IPS-NIHi7 (cell line): ENCODE data around the gene LRRC3C.
"Not testable (repeated sequence)": the region's sequence is repeated elsewhere in the genome, so short reads cannot be mapped to it uniquely, and the experiment has no call there.

Experiments used
- DNase-seq: peaks from one replicate; pipeline ENCODE4 v3.0.0; 2012; ENCODE audit warnings: mixed read lengths; ENCODE audit errors: extremely low spot score

Gene LRRC3C

GRCh38 chr17:39946551-39947330 lies 19.2 kb downstream of the LRRC3C start:
- DNase-seq, result no peak

GRCh38 chr17:39948489-39948828 lies 20.9 kb downstream of the LRRC3C start:
- DNase-seq, result not testable (repeated sequence)

- no peak for DNase-seq
These were observed 21.5 kb downstream of the LRRC3C start for GRCh38 chr17:39949028-39949427.

- no peak for DNase-seq
These were observed 23.4 kb downstream of the LRRC3C start for GRCh38 chr17:39950871-39951348.

GRCh38 chr17:39951924-39952679 lies 24.6 kb downstream of the LRRC3C start:
- no peak for DNase-seq

- peak; percentile 97 for DNase-seq
These were observed 25.3 kb downstream of the LRRC3C start for GRCh38 chr17:39952680-39953470.

GRCh38 chr17:39953471-39953888 lies 25.9 kb downstream of the LRRC3C start:
- DNase-seq, result no peak

GRCh38 chr17:39954876-39955275 lies 27.3 kb downstream of the LRRC3C start:
- DNase-seq, result no peak

GRCh38 chr17:39955726-39956225 lies 28.2 kb downstream of the LRRC3C start:
- DNase-seq, result no peak

- no peak for DNase-seq
These were observed 33.1 kb downstream of the LRRC3C start for GRCh38 chr17:39960524-39961041.

- DNase-seq, result no peak
These were observed 35.2 kb downstream of the LRRC3C start, which contains the start of gene GSDMA for GRCh38 chr17:39962642-39963220. Gene GSDMA, plus strand, starts transcription at chr17:39963004. Its CDS starts 2,684 bp downstream, at chr17:39965688.

GRCh38 chr17:39963829-39964228 lies 36.3 kb downstream of the LRRC3C start:
- no peak for DNase-seq

- DNase-seq, result no peak
These were observed 37.6 kb downstream of the LRRC3C start for GRCh38 chr17:39965017-39965699.

- no peak for DNase-seq
These were observed 39.2 kb downstream of the LRRC3C start for GRCh38 chr17:39966771-39967170.

- DNase-seq, result no peak
These were observed 41.2 kb downstream of the LRRC3C start for GRCh38 chr17:39968761-39969160.

GRCh38 chr17:39969375-39969774 lies 41.8 kb downstream of the LRRC3C start:
- DNase-seq, result no peak

- no peak for DNase-seq
These were observed 42.7 kb downstream of the LRRC3C start for GRCh38 chr17:39970157-39970692.

GRCh38 chr17:39971076-39971603 lies 43.6 kb downstream of the LRRC3C start:
- DNase-seq, result no peak

- DNase-seq, result no peak
These were observed 44.7 kb downstream of the LRRC3C start for GRCh38 chr17:39972271-39972670.

GRCh38 chr17:39973496-39973895 lies 46.0 kb downstream of the LRRC3C start:
- DNase-seq, result no peak
